GM19397 (cell line): Measurements from ENCODE around the gene RHCE.
A peak's percentile ranks its signal among the peaks of the same experiment; 100 is the strongest.
"Not testable (repeated sequence)": the region's sequence is repeated elsewhere in the genome, so short reads cannot be mapped to it uniquely, and the experiment has no call there.

Experiments
- ATAC-seq: cut with Tn5 transposase; IDR thresholded peaks from one replicate; pipeline ENCODE4 v1.9.1; 2021; ENCODE audit warnings: mild to moderate bottlenecking, moderate library complexity; ENCODE audit not compliant: unreplicated experiment

The RHCE gene

DNA sequence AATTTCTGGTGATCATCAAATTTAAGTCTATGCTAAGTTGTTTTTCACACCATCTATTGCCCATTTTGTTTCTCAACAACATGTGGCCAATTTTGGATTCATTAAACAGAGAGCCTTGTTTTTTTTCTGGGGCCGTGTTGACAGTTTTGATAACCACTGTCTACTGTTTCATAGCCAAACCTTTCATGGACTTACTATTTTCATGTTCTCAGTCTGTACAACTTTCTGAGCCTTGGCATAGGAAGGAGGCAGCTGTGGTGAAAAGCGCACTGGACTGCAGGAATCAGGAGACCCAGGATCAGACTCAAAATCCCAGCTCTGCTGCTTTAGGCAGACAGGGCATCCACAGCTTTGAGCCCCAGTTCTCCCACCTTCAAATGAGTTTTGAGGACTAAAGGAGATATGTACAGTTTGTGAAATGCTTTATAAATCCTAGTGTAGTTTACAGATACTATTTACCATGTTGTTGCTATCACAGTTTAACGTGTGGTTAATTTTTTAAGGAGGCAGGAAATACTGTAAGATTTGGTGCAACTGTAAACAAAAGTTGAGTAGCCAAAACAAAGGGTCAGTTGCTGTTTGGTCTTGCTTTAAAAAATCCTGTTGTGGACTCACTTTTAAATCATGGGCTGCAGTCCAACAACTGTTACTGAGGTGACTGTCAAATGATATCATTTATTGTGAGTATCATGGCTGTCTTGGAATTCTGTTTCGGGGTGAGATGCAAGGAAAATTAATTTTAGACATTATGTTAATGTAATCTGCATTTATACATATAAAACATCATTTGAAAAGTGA is 13.0 kb upstream of the RHCE start:
- no peak for ATAC-seq

DNA sequence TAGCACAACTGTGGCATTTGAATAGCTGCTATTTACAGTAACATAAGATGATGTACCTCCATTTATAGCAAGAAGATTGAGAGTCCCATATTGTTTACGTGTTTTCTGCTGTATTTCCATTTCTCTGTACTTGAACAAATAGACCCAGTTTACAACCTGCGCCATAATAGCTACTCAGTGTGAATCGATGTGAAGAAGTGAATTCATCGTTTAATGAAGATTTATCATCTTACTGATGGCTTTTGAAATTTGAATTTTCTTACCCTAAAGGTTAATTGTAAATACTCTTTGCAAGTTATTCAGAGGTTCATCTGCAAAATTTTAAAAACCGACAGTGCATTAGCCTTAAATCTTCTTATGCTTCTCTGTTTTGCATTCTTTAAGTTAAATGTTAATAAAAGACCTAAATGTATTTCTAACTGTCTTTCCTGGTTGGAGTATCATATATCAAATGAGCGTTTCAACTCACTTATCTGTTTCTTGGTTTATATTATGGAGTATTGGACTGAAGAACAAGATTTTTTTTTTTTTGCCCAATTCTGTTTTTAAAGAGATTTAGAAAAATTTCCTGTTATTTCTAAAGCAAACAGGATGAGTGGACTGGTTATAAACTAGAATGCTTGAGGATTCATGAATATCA is 12.2 kb upstream of the RHCE start:
- ATAC-seq = no peak

DNA sequence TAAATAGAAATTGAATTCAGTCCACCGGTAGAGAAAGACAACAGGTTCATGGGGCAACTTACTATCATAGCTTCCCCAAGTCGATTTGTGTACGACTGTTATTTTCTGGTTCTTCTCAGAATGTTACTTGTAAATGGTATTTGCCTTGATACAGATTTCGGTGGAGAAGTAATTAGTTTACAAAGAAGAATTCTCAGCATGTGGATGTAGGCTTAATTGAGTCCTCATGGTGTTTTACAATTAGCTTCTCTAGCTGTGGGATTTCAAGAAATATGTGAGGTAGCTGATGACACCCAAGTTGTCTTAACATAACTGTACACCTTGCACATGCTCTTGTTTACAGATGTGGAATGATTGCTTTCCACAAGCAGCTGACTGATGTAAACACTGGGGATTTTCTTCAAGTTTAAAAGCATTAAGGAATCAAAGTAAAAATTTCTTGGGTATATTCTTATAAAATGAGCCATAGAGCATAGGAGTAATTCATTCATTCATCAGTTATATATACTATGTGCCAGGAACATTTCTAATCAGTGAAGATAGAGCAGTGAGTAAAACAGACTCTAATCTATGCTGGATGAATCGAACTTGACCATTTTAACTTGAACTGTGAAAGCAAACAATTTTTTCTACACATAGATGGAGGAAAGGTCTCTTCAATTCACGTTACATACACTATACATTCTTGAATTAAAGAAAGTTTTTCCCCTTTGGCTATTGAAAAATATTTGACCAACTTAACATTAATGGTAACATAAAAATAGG is 11.5 kb upstream of the RHCE start:
- no peak for ATAC-seq

DNA sequence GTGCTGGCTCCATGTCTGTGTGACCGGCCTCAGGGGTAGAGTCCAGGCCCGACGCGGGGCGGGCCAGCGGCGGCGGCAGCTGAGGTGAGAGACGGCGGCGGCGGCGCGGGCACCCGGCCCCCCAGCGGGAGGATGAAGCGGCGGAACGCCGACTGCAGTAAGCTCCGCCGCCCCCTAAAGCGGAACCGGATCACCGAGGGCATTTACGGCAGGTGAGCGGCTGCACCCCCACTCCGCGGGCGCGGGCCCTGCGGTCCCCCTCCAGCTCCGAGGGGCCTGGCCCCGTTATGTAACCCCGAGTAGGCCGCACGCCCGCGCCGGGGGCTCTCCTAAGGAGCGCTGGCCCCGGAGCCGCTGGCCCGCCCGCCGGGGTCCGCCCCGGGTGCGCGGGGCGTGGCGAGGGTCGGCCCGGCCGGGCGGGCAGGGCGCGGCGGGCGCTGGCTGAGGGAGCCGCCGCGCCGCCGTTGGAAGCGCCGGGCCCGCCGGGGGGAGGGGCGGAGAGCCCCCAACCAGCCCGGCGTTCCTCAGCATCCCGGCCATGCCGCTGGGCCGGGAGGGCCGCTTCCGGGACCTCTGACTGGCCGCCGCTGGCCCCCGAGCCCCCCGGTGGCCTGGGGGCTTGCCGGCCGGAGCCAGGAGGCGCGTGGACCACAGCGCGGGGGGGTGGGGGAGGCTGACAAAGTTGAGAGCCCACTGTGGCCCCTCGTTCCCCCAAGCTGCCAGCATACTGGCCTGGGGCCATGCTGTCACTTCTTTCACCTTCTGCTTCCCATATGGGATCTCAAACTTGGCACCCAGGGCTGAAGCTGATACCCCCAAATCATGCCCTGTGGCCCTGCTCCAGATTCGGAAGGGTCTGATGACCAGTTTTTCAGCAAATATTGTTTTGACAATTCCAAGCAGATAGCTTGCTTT is 10.6 kb upstream of the RHCE start:
- ATAC-seq = peak; percentile 3

DNA sequence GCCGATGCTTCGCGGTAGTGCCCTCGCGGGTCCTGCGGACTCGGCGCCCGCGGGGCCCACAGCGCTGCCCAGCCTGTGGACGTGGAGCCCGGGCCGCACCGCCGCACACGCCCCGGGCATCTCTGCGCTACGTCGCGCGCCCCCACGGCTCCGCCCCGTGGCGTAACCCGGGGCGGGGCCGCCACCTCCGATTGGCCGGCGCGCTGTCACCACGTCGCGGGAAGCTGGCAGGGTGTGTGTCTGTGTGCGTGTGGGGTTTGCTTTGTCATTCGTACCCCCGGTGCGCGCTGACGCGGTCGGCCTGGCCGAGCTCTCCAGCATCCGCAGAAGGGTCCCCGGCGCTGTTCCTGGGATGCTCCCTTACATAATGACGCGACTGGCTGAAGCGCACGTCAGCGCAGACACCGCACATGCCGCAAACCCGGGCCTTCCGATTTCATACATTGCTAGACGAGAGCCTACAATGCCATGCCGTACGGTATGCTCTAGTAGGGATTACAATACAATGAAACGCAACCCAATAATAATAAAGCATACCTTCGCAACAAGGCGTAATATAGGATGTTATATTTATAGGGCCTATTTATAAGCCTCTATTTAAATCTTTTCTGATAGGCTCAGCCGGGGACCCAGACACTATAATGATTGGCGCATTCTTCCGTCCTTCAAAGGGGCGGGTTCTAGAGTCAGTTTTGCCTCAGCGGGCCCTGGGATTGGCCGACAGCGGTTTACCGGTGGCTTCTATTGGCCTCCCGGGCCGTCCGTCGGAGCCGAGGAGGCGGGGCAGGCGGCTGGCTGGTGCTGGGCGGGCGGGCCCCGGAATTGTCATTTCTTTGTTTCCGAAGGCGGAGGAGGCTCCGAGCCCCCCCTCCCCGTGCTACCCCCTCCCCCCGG is 9.7 kb upstream of the RHCE start, which contains the start of gene MACO1:
Gene MACO1, plus strand, starts transcription at position 825 of the 894 bp plus-strand sequence. CDS start 202 bp downstream, outside the sequence.
- ATAC-seq = peak; percentile 81

DNA sequence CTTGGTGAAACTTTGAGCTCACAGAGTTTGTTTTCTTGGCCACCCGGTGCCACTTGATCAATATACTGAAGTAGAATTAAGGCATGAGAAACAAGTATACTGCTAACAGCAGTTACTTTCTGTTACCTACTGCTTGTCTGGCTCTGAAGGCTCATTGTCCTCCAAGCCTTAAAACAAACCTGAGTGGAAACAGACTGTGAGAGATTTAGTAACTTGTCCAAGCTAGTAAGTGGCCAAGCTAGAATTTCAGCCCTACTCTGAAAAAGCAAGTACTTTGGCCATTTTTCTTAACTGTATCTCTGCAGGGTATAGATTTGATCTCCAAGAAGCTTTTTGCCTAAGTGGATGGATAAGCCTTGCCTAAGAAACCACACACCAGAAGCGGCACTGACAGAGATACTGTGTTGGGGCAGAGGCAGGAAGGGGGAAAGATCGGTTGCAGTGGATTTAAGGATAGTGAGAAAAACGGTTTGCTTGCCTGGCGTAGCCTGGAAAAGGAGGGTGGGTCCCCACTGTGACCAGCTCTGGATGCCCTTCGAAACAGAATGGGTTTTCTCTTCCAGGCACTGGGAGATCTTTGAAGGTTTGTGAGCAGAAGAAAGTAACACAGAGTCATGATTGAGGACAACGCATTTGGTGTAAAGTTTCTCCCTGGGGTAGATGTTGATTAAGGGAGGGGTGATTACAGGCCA is 8.0 kb upstream of the RHCE start:
- no peak for ATAC-seq

DNA sequence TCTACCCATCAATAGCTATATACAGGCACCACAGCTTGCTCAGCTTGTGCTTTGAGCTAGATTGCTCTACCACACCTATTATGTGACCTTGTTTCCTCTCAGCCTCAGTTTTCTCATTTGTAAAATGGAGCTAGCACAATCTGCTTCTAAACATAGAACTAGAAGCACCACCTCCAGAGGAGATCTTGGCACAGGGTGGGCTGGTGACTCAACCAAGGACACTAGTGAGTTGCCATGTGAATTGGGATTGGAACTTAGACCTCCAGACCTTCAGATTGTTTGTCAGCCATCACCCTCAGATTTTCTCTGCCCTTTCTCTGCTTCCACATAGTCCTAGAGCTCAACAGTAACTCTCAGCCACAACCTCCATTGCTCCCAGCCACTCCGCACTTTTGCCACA is 7.1 kb upstream of the RHCE start:
- no peak for ATAC-seq

DNA sequence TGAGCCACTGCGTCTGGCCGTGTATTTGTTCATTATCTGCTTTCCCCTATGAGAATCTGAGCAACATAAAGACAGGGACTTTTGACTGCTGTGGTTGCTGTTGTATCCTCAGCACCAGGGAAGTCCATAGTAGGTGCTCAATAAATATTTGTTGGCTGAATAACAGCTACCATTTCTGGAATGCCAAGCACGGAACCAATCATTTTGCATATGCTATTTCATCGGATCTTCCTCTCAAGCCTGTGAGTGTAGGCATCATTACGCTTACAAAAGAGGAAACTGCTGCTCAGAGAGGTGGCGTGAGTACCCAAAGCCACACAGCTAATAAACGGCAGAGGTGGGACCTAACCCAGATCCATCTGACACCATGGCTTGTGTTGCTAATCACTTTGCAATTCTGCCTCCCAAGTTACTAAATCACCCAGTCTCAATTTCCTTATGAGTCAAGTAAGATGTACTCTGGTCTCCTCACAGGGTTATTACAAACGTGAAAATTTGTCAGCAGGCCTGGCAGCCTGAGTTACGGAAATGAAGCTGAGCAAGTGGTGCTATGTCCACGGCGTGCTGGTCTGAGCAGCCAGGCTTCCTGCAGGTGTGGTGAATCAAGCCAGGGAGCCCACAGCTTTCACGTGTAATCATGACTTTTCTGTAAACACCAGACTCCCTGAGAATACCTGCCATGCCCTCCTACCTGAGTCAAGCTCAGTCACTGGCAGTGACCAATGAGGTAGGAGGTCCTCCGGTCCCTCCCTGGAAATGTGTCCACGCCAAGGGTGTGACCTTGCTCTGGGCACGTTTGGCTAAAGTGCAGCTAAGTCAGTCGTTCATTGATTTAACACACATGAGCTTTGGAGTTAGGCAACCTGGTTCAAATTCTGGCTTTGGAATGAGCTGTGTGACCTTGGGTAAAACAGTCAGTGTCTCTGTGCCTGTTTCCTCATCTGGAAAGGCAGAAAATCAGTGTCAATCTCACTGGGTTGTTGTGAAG is 4.8 kb upstream of the RHCE start:
- ATAC-seq = no peak

DNA sequence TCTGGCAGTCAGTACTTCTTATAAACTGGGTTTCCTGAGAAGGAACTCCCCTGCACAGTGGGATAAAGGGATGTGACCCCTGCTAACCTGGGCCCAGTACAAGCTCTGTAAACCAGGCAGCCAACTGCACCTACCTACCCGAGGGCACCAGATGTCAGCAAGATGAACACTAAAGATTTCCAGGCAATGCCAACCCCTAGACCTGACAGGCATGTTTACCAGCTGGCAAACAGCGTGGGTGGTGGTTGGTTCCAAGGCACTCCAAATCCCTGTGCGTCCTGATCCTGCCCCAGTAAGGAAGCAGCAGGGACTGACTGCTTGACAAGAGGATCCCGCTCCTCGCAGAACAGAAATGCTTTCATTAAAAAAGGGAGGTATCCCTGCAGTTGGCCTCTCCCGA is 2.6 kb upstream of the RHCE start:
- not testable (repeated sequence) for ATAC-seq

DNA sequence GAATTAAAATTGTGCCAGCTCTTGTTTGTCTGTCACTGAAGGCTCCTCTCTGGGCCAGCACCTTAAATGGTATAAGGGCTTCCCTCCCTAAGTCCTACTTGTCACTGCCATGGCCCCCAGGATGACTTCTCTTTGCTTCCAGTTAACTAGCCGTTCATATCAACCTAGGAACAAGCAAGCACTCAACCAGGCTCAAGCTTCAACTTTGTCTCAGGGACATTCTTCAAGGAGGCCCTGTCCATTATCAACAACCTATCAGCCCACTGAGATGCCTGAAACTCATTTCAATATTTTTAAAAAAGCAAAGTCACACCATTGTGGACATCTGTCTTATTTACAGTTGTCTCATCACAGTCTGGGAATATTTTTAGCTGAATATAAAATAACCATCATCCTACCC is 1.3 kb downstream of the RHCE start:
- not testable (repeated sequence) for ATAC-seq

DNA sequence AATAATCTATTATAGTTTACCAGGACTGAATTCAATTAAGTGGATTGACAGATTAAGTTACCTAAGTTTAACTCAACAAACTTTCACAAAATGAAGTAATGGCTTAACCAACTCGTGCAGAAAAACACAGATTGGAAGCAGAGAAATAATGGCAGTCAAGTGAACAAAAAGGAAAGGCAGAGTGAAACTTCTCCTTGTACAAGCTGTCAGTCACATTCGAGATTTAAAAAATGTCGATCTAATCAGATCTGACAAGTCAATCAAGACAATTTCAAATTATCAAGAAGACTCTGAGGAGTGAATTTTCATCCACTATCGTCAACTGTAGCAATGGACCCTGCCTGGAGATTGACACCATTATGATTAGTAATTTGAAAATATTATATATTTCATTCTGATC is 3.3 kb downstream of the RHCE start:
- not testable (repeated sequence) for ATAC-seq

DNA sequence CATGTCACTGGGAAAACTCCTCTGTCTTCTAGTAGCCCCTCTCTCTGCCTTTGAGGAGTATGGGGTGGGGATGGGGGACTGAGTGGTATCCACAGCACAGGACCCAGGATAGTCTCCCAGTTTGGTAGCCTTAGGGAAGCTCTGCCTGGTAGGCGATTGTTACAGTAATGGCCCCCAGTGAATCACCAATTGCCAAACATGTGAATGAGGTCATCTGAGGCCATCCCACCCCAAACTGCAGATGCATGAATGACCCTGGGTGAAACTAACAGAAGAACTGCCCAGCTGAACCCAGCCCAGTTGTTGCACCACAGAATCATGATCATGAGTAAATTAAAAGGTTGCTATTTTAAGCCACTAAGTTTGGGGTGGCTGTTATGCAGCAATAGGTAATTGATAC is 6.0 kb downstream of the RHCE start:
- not testable (repeated sequence) for ATAC-seq

DNA sequence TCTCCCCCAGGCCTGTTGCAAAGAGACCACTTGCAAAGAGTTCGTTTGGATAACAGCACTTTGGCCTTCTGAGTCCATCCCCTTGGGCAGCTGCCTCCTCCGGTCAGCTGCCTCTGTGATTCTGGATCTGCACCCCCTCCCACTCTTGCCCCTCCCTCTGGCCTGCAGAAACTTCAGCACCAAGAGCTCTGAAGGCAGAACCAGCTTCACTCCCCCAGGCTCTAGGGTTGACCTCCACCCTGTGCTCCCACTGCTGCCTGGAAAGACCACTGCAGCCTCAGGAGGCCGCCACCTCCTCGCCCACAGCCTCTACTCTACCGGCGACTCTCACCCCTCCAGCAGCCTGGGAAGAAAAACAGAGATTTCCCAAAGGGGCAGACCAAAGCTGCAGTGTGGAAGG is 6.5 kb downstream of the RHCE start:
- not testable (repeated sequence) for ATAC-seq

DNA sequence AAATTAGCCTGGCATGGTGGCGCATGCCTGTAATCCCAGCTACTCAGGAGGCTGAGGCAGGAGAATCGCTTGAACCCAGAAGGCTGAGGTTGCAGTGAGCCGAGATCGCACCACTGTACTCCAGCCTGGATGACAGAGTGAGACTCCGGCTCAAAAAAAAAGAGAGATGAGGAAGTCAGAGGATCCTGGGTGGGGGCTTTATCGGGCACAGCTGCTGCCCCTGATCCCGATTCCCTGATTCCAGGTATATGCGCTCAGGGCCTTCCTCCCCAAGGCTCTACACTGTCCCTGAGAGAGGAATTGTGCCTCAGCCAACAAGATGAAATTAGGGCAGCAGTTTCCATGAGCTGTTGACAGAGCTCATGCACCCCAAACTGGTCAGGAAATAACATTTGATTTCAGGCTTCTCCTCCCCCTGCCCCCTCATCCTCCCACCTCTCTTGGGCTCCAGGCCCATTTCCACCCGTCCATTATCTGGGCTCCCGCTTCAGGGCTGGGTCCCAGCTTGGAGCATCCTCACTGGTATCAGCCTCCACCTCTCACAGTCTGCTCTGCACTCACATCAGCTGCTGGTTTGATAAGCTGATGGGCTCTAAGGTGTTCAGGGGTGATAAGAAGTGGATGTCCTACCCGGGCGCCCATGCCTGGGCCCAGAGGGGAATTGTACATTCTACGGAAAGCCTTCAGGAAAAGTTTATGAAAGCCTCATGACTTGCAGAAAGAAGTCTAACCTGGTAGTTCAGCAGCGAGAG is 7.6 kb downstream of the RHCE start:
- ATAC-seq = not testable (repeated sequence)

DNA sequence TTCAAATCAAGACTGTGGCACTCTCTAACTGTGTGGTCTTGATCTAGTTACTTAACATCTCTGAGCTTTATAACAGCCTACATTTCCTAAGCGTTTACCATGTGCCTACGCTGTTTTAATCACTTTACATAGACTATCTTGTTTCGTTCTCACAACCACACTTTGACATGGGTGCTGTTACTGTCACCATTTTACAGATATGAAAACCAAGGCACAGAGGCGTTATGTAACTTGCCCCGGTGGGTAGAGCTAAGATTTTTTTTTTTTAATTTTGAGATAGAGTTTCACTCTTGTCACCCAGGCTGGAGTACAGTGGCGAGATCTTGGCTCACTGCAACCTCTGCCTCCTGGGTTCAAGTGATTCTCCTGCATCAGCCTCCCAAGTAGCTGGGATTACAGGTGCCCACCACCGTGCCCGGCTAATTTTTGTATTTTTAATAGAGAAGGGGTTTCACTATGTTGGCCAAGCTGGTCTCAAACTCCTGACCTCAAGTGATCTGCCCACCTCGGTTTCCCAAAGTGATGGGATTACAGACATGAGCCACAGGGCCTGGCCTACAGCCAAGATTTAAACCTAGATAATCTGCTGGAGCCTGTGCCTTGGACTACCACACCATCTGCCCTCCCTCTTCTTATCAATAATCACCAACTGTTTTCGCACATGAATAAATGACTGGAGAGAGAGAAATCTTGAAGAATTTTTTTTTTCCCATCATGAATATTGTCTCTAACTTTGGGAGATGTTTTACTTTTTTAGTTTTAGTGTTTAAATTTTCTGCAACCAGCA is 10.8 kb downstream of the RHCE start:
- ATAC-seq = not testable (repeated sequence)

DNA sequence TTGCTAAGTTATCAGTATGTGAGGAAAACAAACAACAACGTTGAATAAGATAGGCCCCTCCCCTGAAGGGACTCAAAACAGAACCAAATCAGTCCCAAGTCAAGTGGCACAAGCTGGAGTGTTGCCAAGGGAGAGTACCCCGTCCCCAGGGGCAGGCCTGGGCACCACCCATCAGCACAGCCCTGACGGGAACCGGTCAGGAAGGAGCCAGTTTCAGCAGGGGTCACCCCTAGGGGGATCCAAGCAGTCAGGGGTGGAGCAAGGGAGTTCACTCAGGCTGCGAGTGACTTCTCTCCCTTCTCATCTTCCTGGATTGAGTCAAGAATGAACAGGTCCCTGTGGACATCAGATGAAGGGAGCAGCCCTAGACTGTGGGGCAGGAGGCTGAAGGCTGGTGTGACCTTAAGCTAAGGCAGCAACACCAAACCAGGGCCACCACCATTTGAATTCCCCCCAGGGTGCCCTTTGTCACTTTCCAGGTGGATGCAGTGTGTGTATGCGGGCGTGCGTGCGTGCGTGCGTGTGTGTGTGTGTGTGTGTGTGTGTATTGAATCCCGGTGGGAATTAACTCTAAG is 14.8 kb downstream of the RHCE start:
- ATAC-seq = not testable (repeated sequence)
